ENCODE data around the gene RBMS3. TPM values are rescaled to one million over a fixed set of nuclear protein-coding genes. Genes with fewer than 3 reads are reported as not detected.

Gene RBMS3
- total and polyA plus RNA-seq, 9 donors = 15.9 to 77.4 (median 25.9) TPM

DNA sequence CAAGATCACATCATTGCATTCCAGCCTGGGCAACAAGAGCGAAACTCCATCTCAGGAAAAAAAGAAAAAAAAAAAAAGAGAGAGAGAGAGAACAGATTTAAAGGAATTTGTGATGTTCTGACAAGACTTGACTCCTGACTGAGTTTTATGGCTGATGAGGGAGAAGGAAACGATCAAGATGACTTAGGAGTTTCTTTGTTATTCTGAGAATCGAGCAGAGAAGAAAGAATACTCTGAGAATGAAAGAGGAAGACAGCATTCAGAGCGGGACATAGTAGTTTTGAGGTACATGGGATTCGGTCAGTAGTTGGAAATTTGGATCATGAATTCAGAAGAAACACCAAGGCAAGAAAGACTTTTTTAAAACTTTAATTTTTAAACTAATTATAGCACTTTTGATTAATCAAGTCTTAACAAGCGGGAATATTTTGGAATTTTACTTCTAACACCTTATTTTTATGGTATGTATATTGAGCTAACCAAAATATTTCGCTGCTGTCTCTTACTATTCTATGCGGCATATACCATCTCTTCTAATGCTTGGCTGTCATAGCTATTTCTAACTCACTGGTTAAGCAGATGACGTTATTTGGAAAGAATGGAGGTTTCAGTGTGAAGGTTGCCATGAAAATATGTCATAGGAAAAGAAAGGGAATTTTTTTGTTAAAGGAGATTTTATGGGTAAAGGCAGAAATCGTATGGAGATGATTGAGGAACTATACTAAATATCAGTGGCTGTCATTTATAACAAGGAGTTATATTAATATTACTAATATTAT lies 644.1 kb downstream of the RBMS3 start:
- no peak overlapping the region for H3K27ac ChIP-seq (ENCODE audit: low read length)
- H3K27me3 ChIP-seq (ENCODE audit: control insufficient read depth, insufficient read depth, low read length) = no peaks in the 10 kb centered on the region
- DNase-seq = peak; percentile 86
- H3K9me3 ChIP-seq (replicated peaks; ENCODE audit: control insufficient read depth, low read depth, low read length) = no peaks in the 10 kb centered on the region
- 83% methylated on average over 2 of the region's 10 CpGs for WGBS (ENCODE audit: insufficient coverage)
- H3K4me1 ChIP-seq (ENCODE audit: control insufficient read depth, insufficient read depth, low read length) = peaks cover 5% of the 10 kb centered on the region
- no peak overlapping the region for H3K4me3 ChIP-seq (ENCODE audit: low read length)
- no peaks in the 10 kb centered on the region for H3K36me3 ChIP-seq (ENCODE audit: control insufficient read depth, insufficient read depth, low read length)

DNA sequence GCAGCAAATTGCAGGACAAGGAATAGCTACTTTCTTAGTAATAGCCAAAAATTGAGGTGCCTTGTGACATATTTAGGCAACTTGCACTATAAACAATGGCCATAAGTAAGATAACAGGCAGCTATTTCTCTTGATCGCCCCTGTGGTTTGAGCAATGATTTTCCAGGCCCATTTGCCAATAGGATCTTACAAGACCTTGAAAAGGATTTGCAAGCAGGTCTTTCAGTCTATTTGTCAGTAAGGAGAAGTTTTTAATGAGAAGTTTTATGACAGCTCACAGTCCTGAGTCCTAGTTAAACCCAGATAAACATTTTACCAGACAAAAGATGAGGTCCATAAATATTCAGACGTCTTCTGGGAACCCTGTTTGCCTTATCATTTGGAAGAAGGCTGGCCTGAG lies 645.5 kb downstream of the RBMS3 start:
- no peaks in the 10 kb centered on the region for H3K27me3 ChIP-seq (ENCODE audit: control insufficient read depth, insufficient read depth, low read length)
- no peaks in the 10 kb centered on the region for H3K36me3 ChIP-seq (ENCODE audit: control insufficient read depth, insufficient read depth, low read length)
- peak; percentile 77 for DNase-seq
- no CpG with 5 or more reads among the region's 2 CpGs for WGBS (ENCODE audit: insufficient coverage)
- H3K4me1 ChIP-seq (ENCODE audit: control insufficient read depth, insufficient read depth, low read length) = peaks cover 5% of the 10 kb centered on the region
- no peak overlapping the region for H3K4me3 ChIP-seq (ENCODE audit: low read length)
- H3K27ac ChIP-seq (ENCODE audit: low read length) = peak overlapping the region; percentile 35
- no peaks in the 10 kb centered on the region for H3K9me3 ChIP-seq (replicated peaks; ENCODE audit: control insufficient read depth, low read depth, low read length)

DNA sequence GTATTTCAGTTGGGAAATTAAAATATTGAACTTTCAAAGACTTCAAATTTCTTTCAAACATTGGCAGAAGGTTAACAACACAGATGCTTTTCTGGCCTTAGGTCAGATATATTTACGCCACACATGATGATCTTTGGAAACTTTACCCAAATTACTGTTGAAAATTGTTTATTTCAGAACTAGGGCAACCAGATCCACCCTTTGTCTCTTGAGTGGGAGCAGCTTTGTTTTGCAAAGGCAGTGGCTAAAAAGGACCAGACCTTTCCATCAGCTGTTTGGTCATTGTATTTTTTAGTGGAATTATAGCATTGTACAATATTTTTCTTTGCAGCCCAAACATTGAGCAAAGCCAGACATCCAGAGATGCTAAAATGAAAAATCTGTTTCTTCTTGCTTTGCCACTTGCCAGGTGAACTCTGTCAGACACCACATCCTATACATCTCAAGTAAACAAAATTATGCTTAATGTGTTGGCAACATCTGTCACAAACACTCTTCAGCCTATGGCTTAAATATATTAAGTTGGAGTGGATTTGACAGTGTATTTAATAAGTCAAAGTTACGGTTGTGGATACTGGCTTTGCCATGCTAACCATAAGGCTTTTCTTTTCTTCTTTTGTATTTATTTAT lies 651.9 kb downstream of the RBMS3 start:
- no CpG with 5 or more reads among the region's 2 CpGs for WGBS (ENCODE audit: insufficient coverage)
- no peaks in the 10 kb centered on the region for H3K36me3 ChIP-seq (ENCODE audit: control insufficient read depth, insufficient read depth, low read length)
- DNase-seq = peak; percentile 61
- H3K27ac ChIP-seq (ENCODE audit: low read length) = peak overlapping the region; percentile 11
- no peaks in the 10 kb centered on the region for H3K27me3 ChIP-seq (ENCODE audit: control insufficient read depth, insufficient read depth, low read length)
- no peak overlapping the region for H3K4me3 ChIP-seq (ENCODE audit: low read length)
- no peaks in the 10 kb centered on the region for H3K4me1 ChIP-seq (ENCODE audit: control insufficient read depth, insufficient read depth, low read length)
- H3K9me3 ChIP-seq (replicated peaks; ENCODE audit: control insufficient read depth, low read depth, low read length) = no peaks in the 10 kb centered on the region

DNA sequence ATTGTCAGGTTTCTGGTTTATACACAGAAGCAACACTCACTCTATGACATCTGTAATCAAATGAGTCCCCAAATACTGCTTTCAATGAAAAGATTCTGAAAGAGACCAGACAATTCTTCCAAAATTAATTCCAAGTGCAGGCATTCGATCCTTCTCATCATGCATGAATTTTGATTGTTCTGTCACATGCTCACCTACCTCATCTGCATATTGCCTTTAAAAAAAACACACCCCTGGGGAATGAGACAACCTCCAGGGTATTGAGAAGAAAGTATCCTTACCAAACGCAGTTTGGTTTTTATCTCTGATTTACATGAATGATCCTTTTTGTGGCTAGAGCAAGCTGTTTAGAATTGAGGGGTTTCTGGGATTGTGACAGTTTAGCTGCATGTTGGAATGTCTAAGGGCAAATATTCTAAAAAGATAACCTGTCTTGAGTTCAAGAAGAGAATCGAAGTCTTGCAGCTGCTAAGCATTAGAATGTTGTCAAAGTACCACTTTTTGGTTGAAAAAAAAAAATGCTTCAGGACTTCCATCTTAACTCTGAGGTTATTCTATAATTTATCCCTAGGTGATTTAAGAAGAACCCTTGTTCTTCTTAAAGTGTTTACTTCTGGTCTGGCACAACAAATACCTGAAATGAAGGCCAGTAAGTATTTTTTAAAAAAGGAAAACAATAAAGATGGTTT lies 653.1 kb downstream of the RBMS3 start:
- DNase-seq = peak; percentile 72
- H3K9me3 ChIP-seq (replicated peaks; ENCODE audit: control insufficient read depth, low read depth, low read length) = no peaks in the 10 kb centered on the region
- no peak overlapping the region for H3K27ac ChIP-seq (ENCODE audit: low read length)
- H3K27me3 ChIP-seq (ENCODE audit: control insufficient read depth, insufficient read depth, low read length) = no peaks in the 10 kb centered on the region
- WGBS (ENCODE audit: insufficient coverage) = no CpG with 5 or more reads among the region's 3 CpGs
- no peak overlapping the region for H3K4me3 ChIP-seq (ENCODE audit: low read length)
- no peaks in the 10 kb centered on the region for H3K36me3 ChIP-seq (ENCODE audit: control insufficient read depth, insufficient read depth, low read length)
- no peaks in the 10 kb centered on the region for H3K4me1 ChIP-seq (ENCODE audit: control insufficient read depth, insufficient read depth, low read length)

DNA sequence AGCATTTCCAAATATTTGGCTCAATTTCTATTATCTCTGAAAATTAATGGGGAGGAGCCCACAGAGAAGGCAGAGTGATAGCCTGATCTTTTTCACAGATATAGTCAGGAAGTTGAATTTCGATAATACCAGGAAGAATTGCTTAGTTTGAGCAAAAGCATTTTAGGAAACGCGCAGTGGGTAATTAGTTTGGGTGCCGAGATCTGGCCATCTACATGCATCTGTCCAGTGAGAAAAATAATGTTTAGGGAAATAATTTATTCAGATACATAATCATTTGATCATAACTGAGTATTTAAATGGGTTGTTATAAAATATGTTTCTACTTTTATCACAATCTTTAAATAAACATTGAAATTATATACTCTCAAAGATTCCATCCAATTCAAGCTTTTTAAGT lies 653.9 kb downstream of the RBMS3 start:
- H3K9me3 ChIP-seq (replicated peaks; ENCODE audit: control insufficient read depth, low read depth, low read length) = no peaks in the 10 kb centered on the region
- no peak for DNase-seq
- H3K4me3 ChIP-seq (ENCODE audit: low read length) = no peak overlapping the region
- no peaks in the 10 kb centered on the region for H3K4me1 ChIP-seq (ENCODE audit: control insufficient read depth, insufficient read depth, low read length)
- no peak overlapping the region for H3K27ac ChIP-seq (ENCODE audit: low read length)
- no peaks in the 10 kb centered on the region for H3K27me3 ChIP-seq (ENCODE audit: control insufficient read depth, insufficient read depth, low read length)
- WGBS (ENCODE audit: insufficient coverage) = 83% methylated on average over 1 of the region's 4 CpGs
- peaks cover 2% of the 10 kb centered on the region for H3K36me3 ChIP-seq (ENCODE audit: control insufficient read depth, insufficient read depth, low read length)

DNA sequence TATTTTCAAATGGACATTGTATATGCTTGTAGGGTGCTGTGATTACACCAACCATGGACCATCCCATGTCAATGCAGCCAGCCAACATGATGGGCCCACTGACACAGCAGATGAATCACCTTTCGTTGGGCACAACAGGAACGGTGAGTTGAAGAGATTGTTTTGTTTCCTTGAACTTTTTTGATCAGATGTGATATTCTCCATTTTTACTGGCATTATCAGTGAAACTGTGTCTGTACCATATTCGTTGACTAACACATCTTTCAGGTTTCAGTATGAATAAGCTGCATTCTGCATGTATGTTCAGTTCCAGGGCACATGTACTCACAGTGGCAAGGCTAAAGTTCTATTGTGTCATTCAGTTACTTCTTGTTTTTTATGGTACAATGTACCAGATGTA lies 655.2 kb downstream of the RBMS3 start:
- Histone ChIP-seq H3K9me3 (replicated peaks; ENCODE audit: control insufficient read depth, low read depth, low read length) (no peaks in the 10 kb centered on the region), H3K36me3 (ENCODE audit: control insufficient read depth, insufficient read depth, low read length) (peaks cover 2% of the 10 kb centered on the region), H3K27ac (ENCODE audit: low read length) (no peak overlapping the region), H3K27me3 (ENCODE audit: control insufficient read depth, insufficient read depth, low read length) (no peaks in the 10 kb centered on the region), H3K4me3 (ENCODE audit: low read length) (no peak overlapping the region), H3K4me1 (ENCODE audit: control insufficient read depth, insufficient read depth, low read length) (no peaks in the 10 kb centered on the region)
- no CpG with 5 or more reads among the region's 3 CpGs for WGBS (ENCODE audit: insufficient coverage)
- DNase-seq = no peak

DNA sequence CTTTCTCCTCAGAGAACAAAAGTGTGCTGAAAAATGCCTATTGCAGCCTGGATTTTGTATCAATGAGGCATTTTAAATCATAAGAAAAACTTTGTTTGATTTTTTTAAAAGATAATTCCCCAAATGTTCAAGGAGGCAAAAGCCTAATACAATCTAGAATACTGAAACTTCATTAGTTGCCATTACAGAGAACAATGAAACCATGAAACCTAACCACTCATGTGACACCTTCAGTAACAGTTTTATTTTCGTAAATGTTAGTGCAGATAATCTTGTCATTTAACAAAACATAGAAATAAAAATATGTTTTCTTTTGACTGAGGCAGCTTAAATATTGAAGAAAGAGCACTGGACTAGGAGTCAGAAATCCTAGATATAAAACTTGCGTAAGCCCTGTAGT lies 655.9 kb downstream of the RBMS3 start:
- no CpG with 5 or more reads among the region's 2 CpGs for WGBS (ENCODE audit: insufficient coverage)
- H3K9me3 ChIP-seq (replicated peaks; ENCODE audit: control insufficient read depth, low read depth, low read length) = no peaks in the 10 kb centered on the region
- H3K4me1 ChIP-seq (ENCODE audit: control insufficient read depth, insufficient read depth, low read length) = no peaks in the 10 kb centered on the region
- no peak overlapping the region for H3K4me3 ChIP-seq (ENCODE audit: low read length)
- no peaks in the 10 kb centered on the region for H3K27me3 ChIP-seq (ENCODE audit: control insufficient read depth, insufficient read depth, low read length)
- DNase-seq = no peak
- no peak overlapping the region for H3K27ac ChIP-seq (ENCODE audit: low read length)
- peaks cover 2% of the 10 kb centered on the region for H3K36me3 ChIP-seq (ENCODE audit: control insufficient read depth, insufficient read depth, low read length)

DNA sequence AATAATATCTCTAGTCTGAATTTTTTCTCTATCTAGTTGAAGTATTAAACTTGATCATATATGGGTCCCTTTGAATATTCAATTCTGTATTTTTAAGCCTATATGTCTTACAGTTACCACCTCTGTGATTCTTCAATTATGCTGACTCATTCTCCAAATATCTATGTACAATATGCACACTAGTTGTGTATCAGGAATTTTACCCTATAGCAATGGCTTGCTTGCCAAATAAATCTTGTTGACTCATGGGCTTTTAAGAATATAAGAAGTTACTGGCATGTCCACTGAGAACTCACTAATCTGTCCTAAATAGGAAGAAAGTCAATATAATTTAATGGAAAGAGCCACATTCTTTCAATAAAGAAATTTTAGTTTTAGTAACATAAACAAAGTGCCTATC lies 656.3 kb downstream of the RBMS3 start:
- no peak overlapping the region for H3K4me3 ChIP-seq (ENCODE audit: low read length)

DNA sequence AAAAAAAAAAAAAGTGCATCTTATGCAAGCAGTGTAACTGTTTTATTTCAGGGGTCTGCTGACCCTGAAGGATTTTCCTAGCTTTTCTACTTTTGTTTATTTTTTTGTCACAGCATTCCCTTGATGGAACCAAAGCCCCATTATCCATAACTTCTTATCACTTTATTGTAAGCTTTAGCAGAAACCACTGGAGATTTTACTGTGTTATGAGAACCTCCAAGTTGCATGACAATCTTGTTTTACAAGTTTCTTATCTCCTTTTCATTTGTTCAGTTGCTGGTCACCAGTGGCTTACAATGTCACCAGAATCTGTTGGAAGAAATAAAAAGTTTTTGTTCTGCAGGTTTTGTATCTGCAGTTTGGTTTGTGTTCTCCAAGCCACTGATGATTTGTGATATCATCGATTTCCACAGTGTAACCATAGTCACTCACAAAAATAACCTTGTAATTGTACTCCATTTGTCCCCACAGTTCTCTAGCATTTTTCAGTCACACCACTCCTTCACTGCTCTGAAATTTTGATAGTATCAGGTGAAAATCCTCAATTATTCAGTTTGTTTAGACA lies 660.0 kb downstream of the RBMS3 start:
- Histone ChIP-seq H3K4me3 (ENCODE audit: low read length) (no peak overlapping the region), H3K27me3 (ENCODE audit: control insufficient read depth, insufficient read depth, low read length) (no peaks in the 10 kb centered on the region), H3K27ac (ENCODE audit: low read length) (no peak overlapping the region), H3K9me3 (replicated peaks; ENCODE audit: control insufficient read depth, low read depth, low read length) (no peaks in the 10 kb centered on the region), H3K4me1 (ENCODE audit: control insufficient read depth, insufficient read depth, low read length) (no peaks in the 10 kb centered on the region), H3K36me3 (ENCODE audit: control insufficient read depth, insufficient read depth, low read length) (peaks cover 2% of the 10 kb centered on the region)
- WGBS (ENCODE audit: insufficient coverage) = no CpG with 5 or more reads among the region's 1 CpG
- no peak for DNase-seq

More for the DNA sequence above, 656.3 kb downstream of the RBMS3 start:
- Histone ChIP-seq H3K9me3 (replicated peaks; ENCODE audit: control insufficient read depth, low read depth, low read length) (no peaks in the 10 kb centered on the region), H3K27ac (ENCODE audit: low read length) (no peak overlapping the region), H3K4me1 (ENCODE audit: control insufficient read depth, insufficient read depth, low read length) (no peaks in the 10 kb centered on the region), H3K27me3 (ENCODE audit: control insufficient read depth, insufficient read depth, low read length) (no peaks in the 10 kb centered on the region), H3K36me3 (ENCODE audit: control insufficient read depth, insufficient read depth, low read length) (peaks cover 2% of the 10 kb centered on the region)
- DNase-seq = no peak

DNA sequence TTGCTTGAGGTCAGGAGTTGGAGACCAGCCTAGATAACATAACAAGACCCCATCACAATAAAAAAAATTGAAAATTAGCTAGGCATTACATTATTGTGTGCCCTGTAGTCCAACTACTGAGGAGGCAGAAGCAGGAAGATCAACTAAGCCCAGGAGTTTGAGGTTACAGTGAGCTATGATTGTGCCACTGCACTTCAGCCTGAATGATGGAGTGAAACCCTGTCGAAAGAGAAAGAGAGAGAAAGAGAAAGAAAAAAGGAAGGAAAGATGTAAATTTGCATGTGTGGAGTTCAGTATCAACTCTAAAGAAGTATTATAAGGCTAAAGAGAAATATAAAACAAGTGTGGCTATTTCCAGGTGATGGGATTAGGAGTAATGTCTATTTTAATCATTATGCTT lies 661.4 kb downstream of the RBMS3 start:
- Histone ChIP-seq H3K9me3 (replicated peaks; ENCODE audit: control insufficient read depth, low read depth, low read length) (no peaks in the 10 kb centered on the region), H3K27ac (ENCODE audit: low read length) (no peak overlapping the region), H3K27me3 (ENCODE audit: control insufficient read depth, insufficient read depth, low read length) (no peaks in the 10 kb centered on the region), H3K4me3 (ENCODE audit: low read length) (no peak overlapping the region), H3K4me1 (ENCODE audit: control insufficient read depth, insufficient read depth, low read length) (no peaks in the 10 kb centered on the region), H3K36me3 (ENCODE audit: control insufficient read depth, insufficient read depth, low read length) (peaks cover 2% of the 10 kb centered on the region)
- DNase-seq = no peak
- 60% methylated on average over 1 of the region's 1 CpG for WGBS (ENCODE audit: insufficient coverage)
